GM15510 (cell line): Measurements from ENCODE around the gene IRGC.

Source experiments
- POLR2A ChIP-seq: IDR thresholded peaks from 3 replicates; pipeline ENCODE4 v1.6.1; 2011; ENCODE audit warnings: borderline replicate concordance; ENCODE audit not compliant: insufficient read length; ENCODE audit errors: extremely low read depth

The IRGC gene

GRCh38 chr19:43729919-43730318 is 14.0 kb downstream of the IRGC start:
- no peak for TF ChIP-seq POLR2A

- no peak for TF ChIP-seq POLR2A
Observed at GRCh38 chr19:43731346-43731745, 15.5 kb downstream of the IRGC start.

GRCh38 chr19:43731846-43732245 is 16.0 kb downstream of the IRGC start:
- no peak for TF ChIP-seq POLR2A

- no peak for TF ChIP-seq POLR2A
Observed at GRCh38 chr19:43735013-43735412, 19.1 kb downstream of the IRGC start.

GRCh38 chr19:43735957-43736356 is 20.1 kb downstream of the IRGC start:
- TF ChIP-seq POLR2A: no peak

GRCh38 chr19:43738780-43739211 is 22.9 kb downstream of the IRGC start:
- no peak for TF ChIP-seq POLR2A

GRCh38 chr19:43739439-43740235 is 23.8 kb downstream of the IRGC start:
- no peak for TF ChIP-seq POLR2A

GRCh38 chr19:43741075-43741825 is 25.4 kb downstream of the IRGC start:
- TF ChIP-seq POLR2A: no peak

- TF ChIP-seq POLR2A: no peak
Observed at GRCh38 chr19:43743059-43743458, 27.2 kb downstream of the IRGC start.

- TF ChIP-seq POLR2A: no peak
Observed at GRCh38 chr19:43747557-43748204, 31.8 kb downstream of the IRGC start.

- no peak for TF ChIP-seq POLR2A
Observed at GRCh38 chr19:43748205-43748594, 32.3 kb downstream of the IRGC start.

GRCh38 chr19:43748685-43749084 is 32.8 kb downstream of the IRGC start:
- TF ChIP-seq POLR2A: no peak

- TF ChIP-seq POLR2A: no peak
Observed at GRCh38 chr19:43749152-43749551, 33.3 kb downstream of the IRGC start.

GRCh38 chr19:43749898-43750297 is 34.0 kb downstream of the IRGC start:
- TF ChIP-seq POLR2A: no peak

- no peak for TF ChIP-seq POLR2A
Observed at GRCh38 chr19:43751466-43752220, 35.8 kb downstream of the IRGC start.
